WTC11 (cell line): ENCODE results near the gene OR5M11. TPM values are rescaled to one million over a fixed set of nuclear protein-coding genes. Genes with fewer than 3 reads are reported as not detected.

Source experiments
- ATAC-seq: fragments of 200-7000 bp; cut with Tn5 transposase; 2 replicates; pipeline ENCODE4 v1.10.0; 2021; ENCODE audit warnings: mild to moderate bottlenecking, moderate library complexity
- CTCF ChIA-PET: fragments of 300-600 bp; sonication (Branson Sonifier 250); formaldehyde crosslinking; loops from one replicate; lab custom pipeline; 2021; ENCODE audit warnings: antibody characterized with exemption; lab: Charles Lee
- POLR2A ChIA-PET: fragments of 350-600 bp; sonication (Branson Sonifier 250); formaldehyde crosslinking; loops from one replicate; lab custom pipeline; 2021; ENCODE audit warnings: antibody characterized with exemption; lab: Charles Lee
- DNase-seq: peaks from one replicate; pipeline ENCODE4 v3.0.0; 2021; ENCODE audit warnings: low spot score
- H3K27ac Mint-ChIP-seq: 2 replicates; pipeline ENCODE4 v1.8.0; 2021; ENCODE audit warnings: mixed read lengths
- H3K27me3 Mint-ChIP-seq: 2 replicates; pipeline ENCODE4 v1.8.0; 2021; ENCODE audit warnings: low read depth, mild to moderate bottlenecking, moderate library complexity, mixed read lengths
- H3K36me3 Mint-ChIP-seq: 2 replicates; pipeline ENCODE4 v1.8.0; 2021; ENCODE audit warnings: mixed read lengths
- H3K4me1 Mint-ChIP-seq: 2 replicates; pipeline ENCODE4 v1.8.0; 2022; ENCODE audit warnings: mixed read lengths
- H3K4me3 Mint-ChIP-seq: 2 replicates; pipeline ENCODE4 v1.8.0; 2021; ENCODE audit warnings: mild to moderate bottlenecking, moderate library complexity, mixed read lengths
- H3K9me3 Mint-ChIP-seq: 2 replicates; pipeline ENCODE4 v1.8.0; 2021; ENCODE audit warnings: mixed read lengths
- ATF1 ChIP-seq: sonication (generic); formaldehyde crosslinking; IDR thresholded peaks from 2 replicates; pipeline ENCODE4 v1.8.1; 2023; ENCODE audit warnings: mild to moderate bottlenecking, moderate library complexity, missing genetic modification reagents
- ATF2 ChIP-seq: sonication (generic); formaldehyde crosslinking; IDR thresholded peaks from 2 replicates; pipeline ENCODE4 v1.8.1; 2022; ENCODE audit warnings: low read depth, missing genetic modification reagents, borderline replicate concordance
- CTCF ChIP-seq: fragments of 200-600 bp; IDR thresholded peaks from 2 replicates; pipeline ENCODE4 v1.8.0; 2022; ENCODE audit warnings: antibody characterized with exemption
- E2F1 ChIP-seq: sonication (generic); formaldehyde crosslinking; IDR thresholded peaks from 2 replicates; pipeline ENCODE4 v1.8.0; 2022; ENCODE audit warnings: mild to moderate bottlenecking, missing genetic modification reagents
- EMX1 ChIP-seq: fragments of 250-450 bp; sonication (Bioruptor Pico); IDR thresholded peaks from 2 replicates; pipeline ENCODE4 v1.8.0; 2021; ENCODE audit warnings: mild to moderate bottlenecking
- GABPB1 ChIP-seq: sonication (generic); formaldehyde crosslinking; IDR thresholded peaks from 2 replicates; pipeline ENCODE4 v1.8.1; 2023; ENCODE audit warnings: mild to moderate bottlenecking, missing genetic modification reagents
- JUN ChIP-seq: sonication (generic); formaldehyde crosslinking; IDR thresholded peaks from 2 replicates; pipeline ENCODE4 v1.8.0; 2023; ENCODE audit warnings: mild to moderate bottlenecking, missing genetic modification reagents
- NFE2L1 ChIP-seq: sonication (generic); formaldehyde crosslinking; IDR thresholded peaks from 2 replicates; pipeline ENCODE4 v1.8.1; 2023; ENCODE audit warnings: missing genetic modification reagents
- NR3C1 ChIP-seq: sonication (generic); formaldehyde crosslinking; conservative IDR thresholded peaks from 2 replicates; pipeline ENCODE4 v1.8.1; 2023; ENCODE audit warnings: low read depth, mild to moderate bottlenecking, missing genetic modification reagents
- SMAD3 ChIP-seq: sonication (generic); formaldehyde crosslinking; IDR thresholded peaks from 2 replicates; pipeline ENCODE4 v1.8.0; 2022; ENCODE audit warnings: missing genetic modification reagents, mild to moderate bottlenecking, borderline replicate concordance
- SP1 ChIP-seq: sonication (generic); formaldehyde crosslinking; conservative IDR thresholded peaks from 2 replicates; pipeline ENCODE4 v1.8.1; 2022; ENCODE audit warnings: missing genetic modification reagents
- ZBTB21 ChIP-seq: sonication (generic); formaldehyde crosslinking; IDR thresholded peaks from 2 replicates; pipeline ENCODE4 v1.8.1; 2023; ENCODE audit warnings: mild to moderate bottlenecking, missing genetic modification reagents, borderline replicate concordance
- ZBTB43 ChIP-seq: sonication (generic); formaldehyde crosslinking; IDR thresholded peaks from 2 replicates; pipeline ENCODE4 v1.8.1; 2023; ENCODE audit warnings: mild to moderate bottlenecking, missing genetic modification reagents
- ZNF281 ChIP-seq: sonication (generic); formaldehyde crosslinking; IDR thresholded peaks from 2 replicates; pipeline ENCODE4 v1.8.0; 2023; ENCODE audit warnings: mild to moderate bottlenecking, missing genetic modification reagents
- ZNF423 ChIP-seq: fragments of 250-450 bp; sonication (Bioruptor Pico); IDR thresholded peaks from 2 replicates; pipeline ENCODE4 v2.1.2; 2022; ENCODE audit warnings: mild to moderate bottlenecking, moderate library complexity
- ZNF425 ChIP-seq: fragments of 250-450 bp; sonication (Bioruptor Pico); conservative IDR thresholded peaks from 2 replicates; pipeline ENCODE4 v1.9.0; 2021; ENCODE audit warnings: mild to moderate bottlenecking
- ZNF512 ChIP-seq: sonication (generic); formaldehyde crosslinking; IDR thresholded peaks from 2 replicates; pipeline ENCODE4 v1.8.1; 2022; ENCODE audit warnings: missing genetic modification reagents, borderline replicate concordance
- total RNA-seq: library from RNA; stranded (reverse); gene quantifications from 3 replicates; pipeline ENCODE4 v1.2.3, GENCODE V29; 2021

Gene OR5M11
- total RNA-seq, 1 experiment from 2014 or later = not detected

GRCh38 chr11:56545531-56545930 lies 2.5 kb upstream of the OR5M11 start (continued):
- no peak for TF ChIP-seq ZNF281 (CRISPR knock-in tag)

GRCh38 chr11:56543739-56544138 lies 682 bp upstream of the OR5M11 start:
- CTCF ChIA-PET = no interaction called here
- no peaks in the 10 kb centered on the region for H3K36me3 Mint-ChIP-seq
- H3K4me1 Mint-ChIP-seq = no peaks in the 10 kb centered on the region
- peaks cover 32% of the 10 kb centered on the region for H3K9me3 Mint-ChIP-seq
- TF ChIP-seq ATF2 (CRISPR knock-in tag) (no peak), CTCF (no peak), ZNF512 (CRISPR knock-in tag) (no peak), ZBTB43 (no peak), SMAD3 (no peak), EMX1 (CRISPR knock-in tag) (no peak), ATF1 (CRISPR knock-in tag) (no peak), GABPB1 (CRISPR knock-in tag) (no peak), JUN (CRISPR knock-in tag) (no peak), ZNF423 (CRISPR knock-in tag) (no peak), SP1 (CRISPR knock-in tag) (no peak)
- POLR2A ChIA-PET = no interaction called here
- no peak overlapping the region for H3K4me3 Mint-ChIP-seq
- ATAC-seq = no peak
- H3K27me3 Mint-ChIP-seq = no peaks in the 10 kb centered on the region
- DNase-seq = no peak
- H3K27ac Mint-ChIP-seq = no peak overlapping the region

- POLR2A ChIA-PET = no interaction called here
- no peak for TF ChIP-seq E2F1 (CRISPR knock-in tag)
- no peak for TF ChIP-seq NFE2L1 (CRISPR knock-in tag)
- no peak for TF ChIP-seq ZNF425
- no peak for TF ChIP-seq EMX1 (CRISPR knock-in tag)
- no peak for TF ChIP-seq ZBTB21 (CRISPR knock-in tag)
- TF ChIP-seq NR3C1 (CRISPR knock-in tag) = no peak
Observed at GRCh38 chr11:56533054-56533740, 9.9 kb downstream of the OR5M11 start.

More at GRCh38 chr11:56533054-56533740, 9.9 kb downstream of the OR5M11 start:
- no peak for DNase-seq
- no peak for ATAC-seq
- CTCF ChIA-PET = no interaction called here
- Mint-ChIP-seq H3K9me3 (peaks cover 20% of the 10 kb centered on the region), H3K36me3 (peaks cover 3% of the 10 kb centered on the region), H3K27me3 (no peaks in the 10 kb centered on the region; the same call in 1 of the 2 replicates), H3K27ac (no peak overlapping the region), H3K4me3 (no peak overlapping the region), H3K4me1 (peaks cover under 1% of the 10 kb centered on the region; the same call in 1 of the 2 replicates)
